Panc1 (cell line): Measurements from ENCODE around the gene MAL. TPM values are rescaled to one million over a fixed set of nuclear protein-coding genes. Genes with fewer than 3 reads are reported as not detected.

Experiments used
- ATAC-seq: fragments of 200-7000 bp; cut with Tn5 transposase; 2 replicates; pipeline ENCODE4 v1.9.1; 2020; ENCODE audit warnings: mild to moderate bottlenecking, moderate library complexity
- BruUV-seq: library from RNA; stranded (reverse); fragments of 400-500 nt; replicated peaks from 2 replicates; lab custom pipeline; 2021; lab: Mats Ljungman, UMichigan
- CTCF ChIA-PET: fragments of 300-600 bp; sonication (Branson Sonifier 250); formaldehyde crosslinking; loops from one replicate; lab custom pipeline; 2022; ENCODE audit warnings: antibody characterized with exemption; lab: Charles Lee
- POLR2A ChIA-PET: fragments of 300-600 bp; sonication (Branson Sonifier 250); formaldehyde crosslinking; loops from one replicate; lab custom pipeline; 2022; ENCODE audit warnings: antibody characterized with exemption; lab: Charles Lee
- DNase-seq: peaks from one replicate; pipeline ENCODE4 v3.0.0-alpha.2; 2010; ENCODE audit warnings: low read depth, low spot score
- H3K27ac ChIP-seq: 2 replicates; pipeline ENCODE4 v1.5.1; 2011; ENCODE audit warnings: mild to moderate bottlenecking, low read length, inconsistent platforms
- H3K27me3 ChIP-seq: fragments of 200-500 bp; sonication (Bioruptor generic); 2 replicates; pipeline ENCODE4 v1.6.0; 2014; ENCODE audit warnings: low read length, inconsistent platforms; ENCODE audit not compliant: control insufficient read depth, insufficient read depth
- H3K36me3 ChIP-seq: fragments of 200-500 bp; sonication (Bioruptor generic); 2 replicates; pipeline ENCODE4 v1.5.1; 2014; ENCODE audit warnings: inconsistent platforms, mild to moderate bottlenecking, low read length, moderate library complexity; ENCODE audit not compliant: control insufficient read depth, insufficient read depth
- H3K4me1 ChIP-seq: 2 replicates; pipeline ENCODE4 v1.5.1; 2011; ENCODE audit warnings: inconsistent platforms, mild to moderate bottlenecking, low read length, moderate library complexity; ENCODE audit not compliant: control insufficient read depth, insufficient read depth
- H3K4me3 ChIP-seq, 2 experiments: 2 replicates each; pipeline ENCODE4 v1.5.1; 2011 to 2012; ENCODE audit warnings: low read depth in 2 of 2, low read length in 2 of 2, mild to moderate bottlenecking in 2 of 2, inconsistent platforms in 1 of 2, moderate library complexity in 1 of 2
- H3K9me3 ChIP-seq: fragments of 200-500 bp; sonication (Bioruptor generic); 2 replicates; pipeline ENCODE4 v1.5.1; 2014; ENCODE audit warnings: low read depth, mild to moderate bottlenecking, inconsistent platforms, low read length, moderate library complexity; ENCODE audit not compliant: control insufficient read depth, insufficient read depth
- POLR2AphosphoS5 ChIP-seq: IDR thresholded peaks from 2 replicates; pipeline ENCODE4 v1.6.1; 2012; ENCODE audit warnings: mild to moderate bottlenecking, low read depth, low read length, moderate library complexity
- SIN3A ChIP-seq: IDR thresholded peaks from 2 replicates; pipeline ENCODE4 v1.6.1; 2012; ENCODE audit warnings: low read depth, mild to moderate bottlenecking, low read length, moderate library complexity, borderline replicate concordance; ENCODE audit not compliant: insufficient read depth
- TCF7L2 ChIP-seq: IDR thresholded peaks from 2 replicates; pipeline ENCODE4 v1.6.1; 2011; ENCODE audit warnings: mild to moderate bottlenecking, low read depth, low read length, inconsistent platforms
- in situ Hi-C: cut with HindIII; loops from 2 replicates; pipeline ENCODE4 v1.10.0; 2016; ENCODE audit warnings: low sequenced_read_pairs, low pct_unique_long_range_greater_than_20kb
- intact Hi-C: fragments of 100-400 bp; cut with micrococcal nuclease; formaldehyde crosslinking; loops from one replicate; pipeline ENCODE4 v1.10.0; 2022; ENCODE audit not compliant: unreplicated experiment
- total RNA-seq: library from RNA; stranded (reverse); gene quantifications from one replicate; pipeline ENCODE4 v1.2.1, GENCODE V29; 2021; ENCODE audit not compliant: unreplicated experiment
- TF ChIP-seq, protein P1 (sequence below): fragments of 450-650 bp; IDR thresholded peaks from 2 replicates; pipeline ENCODE4 v1.5.1; 2017; ENCODE audit warnings: mild to moderate bottlenecking
- TF ChIP-seq, protein P2 (sequence below), 2 experiments: IDR thresholded peaks; 2 replicates each; pipeline ENCODE4 v1.6.1; 2011 to 2012; ENCODE audit warnings: low read depth in 2 of 2, control low read depth in 1 of 2, low read length in 1 of 2, mild to moderate bottlenecking in 1 of 2, moderate library complexity in 1 of 2; ENCODE audit not compliant: insufficient read depth in 1 of 2

The MAL gene
- total RNA-seq, 1 experiment from 2014 or later, result 1.3 TPM

DNA sequence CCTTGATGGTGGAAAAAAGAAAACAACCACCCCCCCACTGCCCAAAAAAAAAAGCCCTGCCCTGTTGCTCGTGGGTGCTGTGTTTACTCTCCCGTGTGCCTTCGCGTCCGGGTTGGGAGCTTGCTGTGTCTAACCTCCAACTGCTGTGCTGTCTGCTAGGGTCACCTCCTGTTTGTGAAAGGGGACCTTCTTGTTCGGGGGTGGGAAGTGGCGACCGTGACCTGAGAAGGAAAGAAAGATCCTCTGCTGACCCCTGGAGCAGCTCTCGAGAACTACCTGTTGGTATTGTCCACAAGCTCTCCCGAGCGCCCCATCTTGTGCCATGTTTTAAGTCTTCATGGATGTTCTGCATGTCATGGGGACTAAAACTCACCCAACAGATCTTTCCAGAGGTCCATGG, 28.0 kb downstream of the MAL start:
- Histone ChIP-seq H3K27me3 (peaks cover 8% of the 10 kb centered on the region), H3K27ac (no peak overlapping the region), H3K9me3 (no peaks in the 10 kb centered on the region), H3K4me1 (no peaks in the 10 kb centered on the region; the same call in 1 of the 2 replicates), H3K36me3 (no peaks in the 10 kb centered on the region), H3K4me3 (no peak overlapping the region)
- ChIA-PET CTCF (interaction anchor here (0.6 to 2.3 kb wide), 6 partner anchors 10 to 67 kb away, joined by 3 to 8 read pairs (median 4); no protein-coding TSS in a partner anchor), POLR2A (no interaction called here)
- no TSS peak for BruUV-seq
- DNase-seq, result no peak
- in situ Hi-C loops, result no loop called here
- intact Hi-C loops, result loop anchor here (2.0 kb wide), 1 partner anchor 31 kb away; no protein-coding TSS in a partner anchor
- TF ChIP-seq, protein P1, sequence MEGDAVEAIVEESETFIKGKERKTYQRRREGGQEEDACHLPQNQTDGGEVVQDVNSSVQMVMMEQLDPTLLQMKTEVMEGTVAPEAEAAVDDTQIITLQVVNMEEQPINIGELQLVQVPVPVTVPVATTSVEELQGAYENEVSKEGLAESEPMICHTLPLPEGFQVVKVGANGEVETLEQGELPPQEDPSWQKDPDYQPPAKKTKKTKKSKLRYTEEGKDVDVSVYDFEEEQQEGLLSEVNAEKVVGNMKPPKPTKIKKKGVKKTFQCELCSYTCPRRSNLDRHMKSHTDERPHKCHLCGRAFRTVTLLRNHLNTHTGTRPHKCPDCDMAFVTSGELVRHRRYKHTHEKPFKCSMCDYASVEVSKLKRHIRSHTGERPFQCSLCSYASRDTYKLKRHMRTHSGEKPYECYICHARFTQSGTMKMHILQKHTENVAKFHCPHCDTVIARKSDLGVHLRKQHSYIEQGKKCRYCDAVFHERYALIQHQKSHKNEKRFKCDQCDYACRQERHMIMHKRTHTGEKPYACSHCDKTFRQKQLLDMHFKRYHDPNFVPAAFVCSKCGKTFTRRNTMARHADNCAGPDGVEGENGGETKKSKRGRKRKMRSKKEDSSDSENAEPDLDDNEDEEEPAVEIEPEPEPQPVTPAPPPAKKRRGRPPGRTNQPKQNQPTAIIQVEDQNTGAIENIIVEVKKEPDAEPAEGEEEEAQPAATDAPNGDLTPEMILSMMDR, result no peak
- ATAC-seq, result no peak

DNA sequence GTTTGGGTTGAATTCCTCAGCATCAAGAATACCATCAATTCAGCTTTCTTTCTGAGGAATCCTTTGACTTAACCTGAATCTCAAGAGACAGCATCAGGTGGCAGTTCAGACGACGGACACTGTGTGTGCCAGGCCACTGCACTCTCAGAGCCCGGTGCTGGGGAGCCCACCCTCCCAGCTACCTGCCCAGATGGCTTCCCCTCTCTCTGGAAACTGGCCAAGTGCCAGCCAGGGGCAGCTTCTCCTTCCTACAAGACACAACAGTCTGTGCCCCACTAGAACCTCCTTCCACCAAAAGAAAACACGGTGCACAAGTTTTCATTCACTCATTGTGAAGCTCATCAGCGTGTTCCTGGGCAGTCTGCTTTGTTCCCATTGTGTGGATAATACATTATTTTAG, 28.5 kb downstream of the MAL start:
- peaks cover 8% of the 10 kb centered on the region for H3K27me3 ChIP-seq
- H3K4me3 ChIP-seq, result no peak overlapping the region
- intact Hi-C loops, result no loop called here
- no TSS peak for BruUV-seq
- H3K4me1 ChIP-seq, result no peaks in the 10 kb centered on the region; the same call in 1 of the 2 replicates
- H3K36me3 ChIP-seq, result no peaks in the 10 kb centered on the region
- no peak for ATAC-seq
- H3K27ac ChIP-seq, result no peak overlapping the region
- in situ Hi-C loops, result no loop called here
- DNase-seq, result no peak
- TF ChIP-seq, protein P2, sequence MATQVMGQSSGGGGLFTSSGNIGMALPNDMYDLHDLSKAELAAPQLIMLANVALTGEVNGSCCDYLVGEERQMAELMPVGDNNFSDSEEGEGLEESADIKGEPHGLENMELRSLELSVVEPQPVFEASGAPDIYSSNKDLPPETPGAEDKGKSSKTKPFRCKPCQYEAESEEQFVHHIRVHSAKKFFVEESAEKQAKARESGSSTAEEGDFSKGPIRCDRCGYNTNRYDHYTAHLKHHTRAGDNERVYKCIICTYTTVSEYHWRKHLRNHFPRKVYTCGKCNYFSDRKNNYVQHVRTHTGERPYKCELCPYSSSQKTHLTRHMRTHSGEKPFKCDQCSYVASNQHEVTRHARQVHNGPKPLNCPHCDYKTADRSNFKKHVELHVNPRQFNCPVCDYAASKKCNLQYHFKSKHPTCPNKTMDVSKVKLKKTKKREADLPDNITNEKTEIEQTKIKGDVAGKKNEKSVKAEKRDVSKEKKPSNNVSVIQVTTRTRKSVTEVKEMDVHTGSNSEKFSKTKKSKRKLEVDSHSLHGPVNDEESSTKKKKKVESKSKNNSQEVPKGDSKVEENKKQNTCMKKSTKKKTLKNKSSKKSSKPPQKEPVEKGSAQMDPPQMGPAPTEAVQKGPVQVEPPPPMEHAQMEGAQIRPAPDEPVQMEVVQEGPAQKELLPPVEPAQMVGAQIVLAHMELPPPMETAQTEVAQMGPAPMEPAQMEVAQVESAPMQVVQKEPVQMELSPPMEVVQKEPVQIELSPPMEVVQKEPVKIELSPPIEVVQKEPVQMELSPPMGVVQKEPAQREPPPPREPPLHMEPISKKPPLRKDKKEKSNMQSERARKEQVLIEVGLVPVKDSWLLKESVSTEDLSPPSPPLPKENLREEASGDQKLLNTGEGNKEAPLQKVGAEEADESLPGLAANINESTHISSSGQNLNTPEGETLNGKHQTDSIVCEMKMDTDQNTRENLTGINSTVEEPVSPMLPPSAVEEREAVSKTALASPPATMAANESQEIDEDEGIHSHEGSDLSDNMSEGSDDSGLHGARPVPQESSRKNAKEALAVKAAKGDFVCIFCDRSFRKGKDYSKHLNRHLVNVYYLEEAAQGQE (IDR thresholded peaks at IDR 0.05; ENCODE audit: insufficient read depth in 1 of 2, low read depth in 2 of 2, low read length in 1 of 2), result no peak
- TF ChIP-seq, protein P1, result no peak
- TF ChIP-seq TCF7L2 (no peak), POLR2AphosphoS5 (no peak), SIN3A (no peak)
- CTCF ChIA-PET, result interaction anchor here (1.0 to 2.3 kb wide), 4 partner anchors 10 to 68 kb away, joined by 3 to 8 read pairs (median 4); no protein-coding TSS in a partner anchor
- POLR2A ChIA-PET, result no interaction called here
- no peaks in the 10 kb centered on the region for H3K9me3 ChIP-seq
